Activated naive CD4-positive, alpha-beta T cell treated with anti-CD3 and anti-CD28 coated beads, Interleukin-2, amount 10 ng/mL, durations not matched to agents 7 days and 5 days (primary cell): ENCODE measurements around the gene OBSCN.
A peak's percentile ranks its signal among the peaks of the same experiment; 100 is the strongest.

Experiments
- CTCF ChIA-PET: fragments of 350-600 bp; sonication (Branson Sonifier 250); formaldehyde crosslinking; loops from one replicate; lab custom pipeline; 2021; ENCODE audit warnings: antibody characterized with exemption; lab: Charles Lee
- DNase-seq: peaks from one replicate; pipeline ENCODE4 v3.0.0-alpha.2; 2020
- H3K27ac Mint-ChIP-seq: one replicate; pipeline ENCODE4 v1.8.0; 2021; ENCODE audit warnings: mild to moderate bottlenecking, moderate library complexity, mixed read lengths
- H3K27me3 Mint-ChIP-seq: one replicate; pipeline ENCODE4 v1.8.0; 2021; ENCODE audit warnings: mild to moderate bottlenecking, mixed read lengths
- H3K36me3 Mint-ChIP-seq: one replicate; pipeline ENCODE4 v1.8.0; 2021; ENCODE audit warnings: mixed read lengths
- H3K4me1 Mint-ChIP-seq: one replicate; pipeline ENCODE4 v1.8.0; 2021; ENCODE audit warnings: mixed read lengths
- H3K4me3 Mint-ChIP-seq: one replicate; pipeline ENCODE4 v1.8.0; 2021; ENCODE audit warnings: mild to moderate bottlenecking, moderate library complexity, mixed read lengths
- H3K9me3 Mint-ChIP-seq: one replicate; pipeline ENCODE4 v1.8.0; 2021; ENCODE audit warnings: mixed read lengths

Gene OBSCN

GRCh38 chr1:228343191-228343661 is 135.4 kb downstream of the OBSCN start:
- CTCF ChIA-PET: no interaction called here
- no peak overlapping the region for H3K27ac Mint-ChIP-seq
- peaks cover 13% of the 10 kb centered on the region for H3K4me1 Mint-ChIP-seq
- DNase-seq: peak; percentile 8
- no peak overlapping the region for H3K4me3 Mint-ChIP-seq
- H3K27me3 Mint-ChIP-seq: peaks cover 3% of the 10 kb centered on the region
- H3K9me3 Mint-ChIP-seq: peaks cover 10% of the 10 kb centered on the region
- H3K36me3 Mint-ChIP-seq: peaks cover 3% of the 10 kb centered on the region

GRCh38 chr1:228344631-228345072 is 136.8 kb downstream of the OBSCN start:
- H3K36me3 Mint-ChIP-seq: peaks cover 3% of the 10 kb centered on the region
- H3K4me3 Mint-ChIP-seq: no peak overlapping the region
- DNase-seq: no peak
- peaks cover 10% of the 10 kb centered on the region for H3K9me3 Mint-ChIP-seq
- peaks cover 4% of the 10 kb centered on the region for H3K27me3 Mint-ChIP-seq
- CTCF ChIA-PET: no interaction called here
- peaks cover 10% of the 10 kb centered on the region for H3K4me1 Mint-ChIP-seq
- no peak overlapping the region for H3K27ac Mint-ChIP-seq

- no peak overlapping the region for H3K4me3 Mint-ChIP-seq
- peaks cover 3% of the 10 kb centered on the region for H3K4me1 Mint-ChIP-seq
- CTCF ChIA-PET: no interaction called here
- peaks cover 3% of the 10 kb centered on the region for H3K36me3 Mint-ChIP-seq
- peaks cover 4% of the 10 kb centered on the region for H3K27me3 Mint-ChIP-seq
- peaks cover 10% of the 10 kb centered on the region for H3K9me3 Mint-ChIP-seq
- H3K27ac Mint-ChIP-seq: no peak overlapping the region
- DNase-seq: peak; percentile 8
Observed at GRCh38 chr1:228345201-228345930, 137.5 kb downstream of the OBSCN start.

DNA sequence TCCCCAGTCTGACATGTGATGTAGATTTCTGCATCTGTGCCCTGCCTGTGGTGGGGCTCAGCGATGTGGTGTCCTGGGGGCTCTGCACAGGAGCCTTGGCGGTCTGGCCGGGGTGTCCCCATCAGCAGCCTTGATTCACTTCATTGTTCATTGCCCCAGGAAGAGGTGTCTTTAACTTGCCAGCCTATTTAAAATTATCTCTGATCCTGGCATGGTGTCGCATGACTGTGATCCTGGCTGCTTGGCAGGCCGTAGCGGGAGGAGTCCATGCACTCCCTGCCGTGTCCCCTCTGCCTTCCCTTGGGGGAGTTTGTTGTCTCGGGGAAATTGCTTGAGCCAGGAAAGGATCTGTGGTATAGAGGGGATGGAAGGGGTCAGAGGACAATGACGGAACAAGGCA is 138.9 kb downstream of the OBSCN start:
- CTCF ChIA-PET: no interaction called here
- DNase-seq: peak; percentile 16
- Mint-ChIP-seq H3K9me3 (peaks cover 10% of the 10 kb centered on the region), H3K36me3 (peaks cover 3% of the 10 kb centered on the region), H3K4me1 (no peaks in the 10 kb centered on the region), H3K4me3 (no peak overlapping the region), H3K27me3 (peaks cover 4% of the 10 kb centered on the region), H3K27ac (no peak overlapping the region)

DNA sequence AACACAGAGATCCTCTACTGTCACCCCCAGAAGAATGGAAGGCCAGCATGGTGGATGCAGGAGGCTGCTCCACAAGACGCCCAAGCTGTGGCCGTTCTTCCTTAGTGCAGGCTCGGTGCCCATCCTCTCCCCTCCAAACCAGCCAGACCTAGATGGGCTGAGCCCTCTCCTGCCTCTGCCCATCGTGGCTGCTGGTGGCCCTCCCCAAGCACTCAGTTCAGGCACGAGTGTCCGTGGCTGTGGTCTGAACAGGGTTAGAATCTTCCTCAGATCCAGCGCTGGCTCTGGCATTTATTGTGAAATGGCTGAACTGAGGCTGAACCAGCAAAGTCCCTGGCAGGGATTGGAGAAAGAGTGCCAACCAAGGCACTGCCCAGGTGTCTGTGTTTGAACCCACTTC is 139.3 kb downstream of the OBSCN start:
- Mint-ChIP-seq H3K4me1 (no peaks in the 10 kb centered on the region), H3K27me3 (peaks cover 4% of the 10 kb centered on the region), H3K9me3 (peaks cover 10% of the 10 kb centered on the region), H3K27ac (no peak overlapping the region), H3K4me3 (no peak overlapping the region), H3K36me3 (peaks cover 3% of the 10 kb centered on the region)
- CTCF ChIA-PET: no interaction called here
- no peak for DNase-seq

GRCh38 chr1:228348708-228349467 is 141.0 kb downstream of the OBSCN start:
- Mint-ChIP-seq H3K4me1 (no peaks in the 10 kb centered on the region), H3K4me3 (no peak overlapping the region), H3K9me3 (peaks cover 6% of the 10 kb centered on the region), H3K27me3 (peaks cover 4% of the 10 kb centered on the region), H3K27ac (no peak overlapping the region), H3K36me3 (peaks cover 3% of the 10 kb centered on the region)
- CTCF ChIA-PET: no interaction called here
- DNase-seq: peak; percentile 10

GRCh38 chr1:228349701-228350171 is 141.9 kb downstream of the OBSCN start:
- H3K27me3 Mint-ChIP-seq: peaks cover 4% of the 10 kb centered on the region
- H3K4me3 Mint-ChIP-seq: no peak overlapping the region
- CTCF ChIA-PET: no interaction called here
- H3K9me3 Mint-ChIP-seq: no peaks in the 10 kb centered on the region
- DNase-seq: no peak
- no peaks in the 10 kb centered on the region for H3K4me1 Mint-ChIP-seq
- no peaks in the 10 kb centered on the region for H3K36me3 Mint-ChIP-seq
- H3K27ac Mint-ChIP-seq: no peak overlapping the region

GRCh38 chr1:228350179-228350742 is 142.4 kb downstream of the OBSCN start:
- Mint-ChIP-seq H3K36me3 (no peaks in the 10 kb centered on the region), H3K4me3 (no peak overlapping the region), H3K27ac (no peak overlapping the region), H3K4me1 (no peaks in the 10 kb centered on the region), H3K9me3 (no peaks in the 10 kb centered on the region), H3K27me3 (peaks cover 4% of the 10 kb centered on the region)
- CTCF ChIA-PET: no interaction called here
- no peak for DNase-seq

GRCh38 chr1:228350831-228351781 is 143.3 kb downstream of the OBSCN start:
- Mint-ChIP-seq H3K4me3 (no peak overlapping the region), H3K4me1 (no peaks in the 10 kb centered on the region)
- no peak for DNase-seq

DNA sequence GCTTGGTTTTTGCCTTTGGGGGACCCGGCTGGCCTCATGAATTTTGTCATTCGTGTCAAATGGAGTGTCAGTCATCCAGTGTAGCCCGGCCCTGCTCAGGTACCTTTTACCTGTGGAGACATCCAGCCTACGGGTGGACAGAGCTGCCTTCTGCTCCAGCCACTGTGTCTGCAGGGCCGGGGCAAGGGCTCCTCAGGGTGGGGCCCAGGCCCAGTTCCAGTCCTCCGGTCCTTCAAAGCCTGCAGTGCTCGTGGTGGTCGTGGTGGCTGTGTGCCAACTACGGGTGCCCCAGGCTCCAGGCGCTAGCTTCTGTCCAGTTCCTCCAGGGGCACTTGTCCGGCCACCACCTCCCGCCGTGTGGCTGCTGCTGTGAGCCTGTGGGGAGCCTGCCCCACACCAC is 144.0 kb downstream of the OBSCN start:
- Mint-ChIP-seq H3K4me1 (no peaks in the 10 kb centered on the region), H3K27me3 (peaks cover 4% of the 10 kb centered on the region), H3K36me3 (no peaks in the 10 kb centered on the region), H3K4me3 (no peak overlapping the region), H3K27ac (no peak overlapping the region), H3K9me3 (no peaks in the 10 kb centered on the region)
- DNase-seq: no peak
- CTCF ChIA-PET: no interaction called here

More at GRCh38 chr1:228350831-228351781, 143.3 kb downstream of the OBSCN start:
- Mint-ChIP-seq H3K27me3 (peaks cover 4% of the 10 kb centered on the region), H3K9me3 (no peaks in the 10 kb centered on the region), H3K27ac (no peak overlapping the region), H3K36me3 (no peaks in the 10 kb centered on the region)
- CTCF ChIA-PET: no interaction called here

DNA sequence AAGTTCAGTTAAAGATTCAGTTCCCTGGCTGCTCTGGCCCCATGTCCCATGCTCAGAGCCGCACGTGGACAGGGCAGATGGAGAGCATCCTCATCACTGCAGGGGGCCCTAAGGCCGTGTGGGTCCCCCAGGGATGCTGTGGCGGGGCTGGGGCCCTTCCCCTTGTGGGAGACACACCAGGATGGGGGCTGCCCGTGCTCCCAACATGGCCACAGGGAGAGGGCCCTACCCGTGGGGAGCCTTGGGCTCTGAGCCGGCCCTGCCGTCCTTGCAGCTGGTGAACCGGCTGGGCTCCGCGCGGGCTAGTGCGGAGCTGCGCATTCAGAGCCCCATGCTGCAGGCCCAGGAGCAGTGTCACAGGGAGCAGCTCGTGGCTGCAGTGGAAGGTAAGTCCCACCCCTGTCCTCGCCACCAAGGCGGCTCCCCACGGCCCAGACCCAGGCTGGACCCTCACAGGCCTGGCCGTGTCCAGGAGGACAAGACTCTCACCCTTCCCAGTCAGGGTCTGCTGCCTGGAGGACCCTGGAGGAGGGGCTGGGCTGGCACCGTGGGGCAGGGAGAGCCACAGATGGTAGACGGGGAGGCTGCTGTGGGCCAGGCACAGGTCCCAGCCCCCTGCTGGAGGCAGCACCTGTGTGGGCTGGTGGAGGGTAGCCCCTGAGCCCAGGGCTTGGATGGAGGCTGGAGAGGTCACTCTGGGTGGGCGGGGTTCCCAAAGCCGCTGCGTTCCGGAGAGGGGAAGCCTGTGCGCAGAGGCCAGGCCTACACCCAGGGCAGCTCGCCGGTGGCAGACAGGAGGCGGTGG is 145.0 kb downstream of the OBSCN start:
- no peak overlapping the region for H3K27ac Mint-ChIP-seq
- H3K36me3 Mint-ChIP-seq: no peaks in the 10 kb centered on the region
- CTCF ChIA-PET: no interaction called here
- H3K4me1 Mint-ChIP-seq: no peaks in the 10 kb centered on the region
- no peak overlapping the region for H3K4me3 Mint-ChIP-seq
- no peaks in the 10 kb centered on the region for H3K9me3 Mint-ChIP-seq
- no peak for DNase-seq
- peaks cover 4% of the 10 kb centered on the region for H3K27me3 Mint-ChIP-seq

DNA sequence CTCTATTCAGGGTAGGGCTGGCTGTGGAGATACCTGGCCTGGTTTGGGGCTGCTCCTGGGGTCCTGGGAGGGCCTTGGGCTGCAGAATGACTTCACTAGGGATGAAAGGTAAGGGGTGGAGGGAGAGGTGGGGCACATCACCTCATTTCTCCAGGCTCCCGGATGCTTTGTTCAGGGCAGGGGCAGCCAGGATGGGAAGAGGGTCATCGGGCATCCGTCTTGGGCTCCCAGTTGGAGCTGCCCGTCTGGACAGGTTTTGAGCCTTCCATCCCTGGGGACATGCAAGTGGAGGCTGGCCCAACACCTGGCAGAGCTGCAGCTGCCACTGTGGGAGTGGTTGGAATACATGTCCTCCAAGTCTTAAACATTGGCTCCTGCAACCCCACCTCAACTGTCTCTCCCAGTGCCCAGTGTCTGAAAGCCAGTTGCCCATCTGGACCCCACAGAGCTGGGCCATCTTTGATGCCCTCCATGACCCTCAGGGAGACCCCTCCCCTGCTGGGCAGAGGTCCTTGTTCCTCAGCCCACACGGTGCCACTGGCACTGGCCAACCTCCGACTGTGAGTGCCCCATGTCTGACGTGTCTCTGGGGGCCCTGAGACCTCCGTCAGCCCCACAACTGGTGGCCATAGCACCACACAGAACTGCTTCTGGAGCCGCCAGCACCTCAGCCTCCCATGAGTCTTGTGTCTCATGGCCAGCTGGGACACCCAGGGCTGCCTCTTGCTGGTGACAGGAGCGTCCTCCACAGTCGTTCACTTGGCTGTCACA is 145.9 kb downstream of the OBSCN start:
- Mint-ChIP-seq H3K9me3 (no peaks in the 10 kb centered on the region), H3K4me1 (no peaks in the 10 kb centered on the region), H3K4me3 (no peak overlapping the region), H3K36me3 (no peaks in the 10 kb centered on the region), H3K27me3 (no peaks in the 10 kb centered on the region), H3K27ac (no peak overlapping the region)
- no peak for DNase-seq
- CTCF ChIA-PET: no interaction called here
